Stomach (tissue), 4 donors: Measurements from ENCODE around the gene TTC32.

Experiments used
- CTCF ChIP-seq, 7 experiments: fragments of 450-650 bp in 4 of 7; fragments of 200-600 bp in 3 of 7; sonication (generic) in 3 of 7; IDR thresholded peaks; one replicate each; pipeline ENCODE4 v1.5.1; 2016 to 2019; ENCODE audit warnings: antibody characterized with exemption in 7 of 7, control low read depth in 2 of 7, mild to moderate bottlenecking in 1 of 7
- EP300 ChIP-seq: sonication (generic); formaldehyde crosslinking; IDR thresholded peaks from one replicate; pipeline ENCODE4 v1.6.1; 2017; ENCODE audit warnings: antibody characterized with exemption
- POLR2A ChIP-seq, 4 donors: fragments of 450-650 bp; IDR thresholded peaks; one replicate each; pipeline ENCODE4 v1.6.1; 2016; ENCODE audit warnings: antibody characterized with exemption in 4 of 4, control low read depth in 2 of 4, mild to moderate bottlenecking in 1 of 4, moderate library complexity in 1 of 4
- POLR2AphosphoS5 ChIP-seq, 3 donors: sonication (generic); formaldehyde crosslinking; IDR thresholded peaks; one replicate each; pipeline ENCODE4 v1.6.1; 2016; ENCODE audit warnings: antibody characterized with exemption in 3 of 3

GRCh38 chr2:19883486-19883885 lies 18.3 kb downstream of the TTC32 start:
- TF ChIP-seq POLR2AphosphoS5 (IDR thresholded peaks at IDR 0.05) (no peak), POLR2A (IDR thresholded peaks at IDR 0.05) (no peak), CTCF (IDR thresholded peaks at IDR 0.05) (no peak), EP300 (no peak)
